GM19240 (cell line): Measurements from ENCODE around the gene MRPL44.
"Not testable (repeated sequence)": the region's sequence is repeated elsewhere in the genome, so short reads cannot be mapped to it uniquely, and the experiment has no call there.

ENCODE experiments used
- DNase-seq: peaks from one replicate; pipeline ENCODE4 v3.0.0; 2011; ENCODE audit warnings: low spot score; ENCODE audit not compliant: insufficient read length

The MRPL44 gene

GRCh38 chr2:224000662-224001061, 43.4 kb downstream of the MRPL44 start:
- DNase-seq: not testable (repeated sequence)

GRCh38 chr2:224004105-224004695, 46.9 kb downstream of the MRPL44 start:
- no peak for DNase-seq

- no peak for DNase-seq
These were observed 51.5 kb downstream of the MRPL44 start for GRCh38 chr2:224008702-224009261.

- DNase-seq: no peak
These were observed 52.5 kb downstream of the MRPL44 start for GRCh38 chr2:224009605-224010315.

GRCh38 chr2:224011837-224012236, 54.6 kb downstream of the MRPL44 start:
- no peak for DNase-seq

- no peak for DNase-seq
These were observed 57.1 kb downstream of the MRPL44 start for GRCh38 chr2:224014336-224014735.

GRCh38 chr2:224016963-224017362, 59.7 kb downstream of the MRPL44 start:
- DNase-seq: no peak
